Upper lobe of left lung (tissue), 6 donors: ENCODE measurements around the gene CCNT1. TPM values are rescaled to one million over a fixed set of nuclear protein-coding genes. Genes with fewer than 3 reads are reported as not detected.
"Not testable (repeated sequence)": the region's sequence is repeated elsewhere in the genome, so short reads cannot be mapped to it uniquely, and the experiment has no call there.

Source experiments
- ATAC-seq, 2 donors: fragments of 200-7000 bp; cut with Tn5 transposase; one replicate each; pipeline ENCODE4 v1.9.1; 2022; ENCODE audit warnings: mild to moderate bottlenecking in 2 of 2, moderate library complexity in 2 of 2; ENCODE audit not compliant: low FRiP score in 2 of 2
- DNase-seq, 2 donors: peaks; one replicate each; pipeline ENCODE4 v3.0.0-alpha.2; 2019 to 2020
- H3K27ac ChIP-seq, 4 donors: fragments of 200-600 bp; sonication (generic); one replicate each; pipeline ENCODE4 v1.5.1; 2016 to 2019
- H3K27me3 ChIP-seq, 4 donors: fragments of 200-600 bp; sonication (generic); one replicate each; pipeline ENCODE4 v1.5.1; 2017 to 2019
- H3K36me3 ChIP-seq, 4 donors: fragments of 200-600 bp; sonication (generic); one replicate each; pipeline ENCODE4 v1.5.1; 2016 to 2019
- H3K4me1 ChIP-seq, 4 donors: fragments of 200-600 bp; sonication (generic); one replicate each; pipeline ENCODE4 v1.5.1; 2018 to 2019
- H3K4me3 ChIP-seq, 4 donors: fragments of 200-600 bp; sonication (generic); one replicate each; pipeline ENCODE4 v1.5.1; 2017 to 2019; ENCODE audit warnings: mild to moderate bottlenecking in 2 of 4, moderate library complexity in 1 of 4
- H3K9me3 ChIP-seq, 4 donors: fragments of 200-600 bp; sonication (generic); one replicate each; pipeline ENCODE4 v1.5.1; 2018 to 2019
- EP300 ChIP-seq, 4 donors: sonication (generic); formaldehyde crosslinking; IDR thresholded peaks; one replicate each; pipeline ENCODE4 v1.5.1; 2017; ENCODE audit warnings: antibody characterized with exemption in 4 of 4, control low read depth in 2 of 4
- POLR2A ChIP-seq, 4 donors: fragments of 450-650 bp; IDR thresholded peaks; one replicate each; pipeline ENCODE4 v1.5.1; 2016 to 2017; ENCODE audit warnings: antibody characterized with exemption in 4 of 4, mild to moderate bottlenecking in 2 of 4
- POLR2AphosphoS5 ChIP-seq, 2 donors: sonication (generic); formaldehyde crosslinking; IDR thresholded peaks; one replicate each; pipeline ENCODE4 v1.5.1; 2017; ENCODE audit warnings: antibody characterized with exemption in 2 of 2
- WGBS, 2 donors: methylation state at CpG; one replicate each; pipeline ENCODE4 v1.1.5; 2017 to 2018; 5-methylcytosine and 5-hydroxymethylcytosine counted together
- total RNA-seq, 6 donors: library from RNA; depleted of rRNA in 4 of 6; stranded (reverse); fragments of >200 nt in 4 of 6; gene quantifications; one replicate each; pipeline versions ENCODE4 v1.1.0 to v1.2.1, GENCODE V29; 2016 to 2021
- TF ChIP-seq, protein P1 (sequence below), 6 experiments: fragments of 450-650 bp in 4 of 6; fragments of 200-600 bp in 2 of 6; sonication (generic) in 2 of 6; IDR thresholded peaks; one replicate each; pipeline ENCODE4 v1.5.1; 2016 to 2019; ENCODE audit warnings: antibody characterized with exemption in 6 of 6
- donor health status: DM: no; HTN: no; CAD: no; lungs with moderate emphysema.
- donor health status: DM: no; HTN: yes; CAD: no; lungs with severe emphysema.

CCNT1 gene
- total RNA-seq, 6 donors from 2014 or later, result 11.9 to 39.8 (median 26.6) TPM

- Histone ChIP-seq H3K9me3 (peaks cover 0 to 13% (median 8%) of the 10 kb centered on the region in 4 donors), H3K27me3 (no peaks in the 10 kb centered on the region), H3K4me1 (peaks cover 22 to 40% (median 27%) of the 10 kb centered on the region in 4 donors), H3K27ac (peak overlapping the region; percentile 92 to 97 (median 95)), H3K4me3 (peak overlapping the region; percentile 59 to 77 (median 66)), H3K36me3 (peaks cover 0 to 34% (median 14%) of the 10 kb centered on the region in 4 donors)
- ATAC-seq, result no peak
- 1% methylated on average over 11 to 17 of the region's 17 CpGs for WGBS, 2 donors
- peak in 1 of 2 donors; percentile 39 for DNase-seq
- no peak for TF ChIP-seq POLR2AphosphoS5 (IDR thresholded peaks at IDR 0.05)
- no peak for TF ChIP-seq POLR2A (IDR thresholded peaks at IDR 0.05)
- no peak for TF ChIP-seq EP300 (IDR thresholded peaks at IDR 0.05)
- TF ChIP-seq, protein P1, sequence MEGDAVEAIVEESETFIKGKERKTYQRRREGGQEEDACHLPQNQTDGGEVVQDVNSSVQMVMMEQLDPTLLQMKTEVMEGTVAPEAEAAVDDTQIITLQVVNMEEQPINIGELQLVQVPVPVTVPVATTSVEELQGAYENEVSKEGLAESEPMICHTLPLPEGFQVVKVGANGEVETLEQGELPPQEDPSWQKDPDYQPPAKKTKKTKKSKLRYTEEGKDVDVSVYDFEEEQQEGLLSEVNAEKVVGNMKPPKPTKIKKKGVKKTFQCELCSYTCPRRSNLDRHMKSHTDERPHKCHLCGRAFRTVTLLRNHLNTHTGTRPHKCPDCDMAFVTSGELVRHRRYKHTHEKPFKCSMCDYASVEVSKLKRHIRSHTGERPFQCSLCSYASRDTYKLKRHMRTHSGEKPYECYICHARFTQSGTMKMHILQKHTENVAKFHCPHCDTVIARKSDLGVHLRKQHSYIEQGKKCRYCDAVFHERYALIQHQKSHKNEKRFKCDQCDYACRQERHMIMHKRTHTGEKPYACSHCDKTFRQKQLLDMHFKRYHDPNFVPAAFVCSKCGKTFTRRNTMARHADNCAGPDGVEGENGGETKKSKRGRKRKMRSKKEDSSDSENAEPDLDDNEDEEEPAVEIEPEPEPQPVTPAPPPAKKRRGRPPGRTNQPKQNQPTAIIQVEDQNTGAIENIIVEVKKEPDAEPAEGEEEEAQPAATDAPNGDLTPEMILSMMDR (IDR thresholded peaks at IDR 0.05), result no peak
These were observed 377 bp downstream of the CCNT1 start for GRCh38 chr12:48716168-48716492.

DNA sequence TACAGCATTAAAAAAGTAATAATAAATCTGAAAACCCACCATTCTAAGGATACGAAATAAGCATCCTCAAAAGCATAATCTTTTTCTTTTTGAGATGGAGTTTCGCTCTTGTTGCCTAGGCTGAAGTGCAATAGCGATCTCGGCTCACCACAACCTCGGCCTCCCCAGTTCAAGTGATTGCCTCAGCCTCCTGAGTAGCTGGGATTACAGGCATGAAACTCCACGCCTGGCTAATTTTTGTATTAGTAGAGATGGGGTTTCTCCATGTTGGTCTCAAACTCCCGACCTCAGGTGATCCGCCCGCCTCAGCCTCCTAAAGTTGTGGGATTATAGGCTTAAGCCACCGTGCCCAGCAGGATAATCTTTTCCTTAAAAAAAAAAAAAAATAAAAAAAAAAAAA, 4.3 kb downstream of the CCNT1 start:
- no peak overlapping the region for H3K4me3 ChIP-seq
- H3K4me1 ChIP-seq, result peaks cover 24 to 40% (median 39%) of the 10 kb centered on the region in 4 donors
- ATAC-seq (no peak), DNase-seq (no peak)
- WGBS, 2 donors, result 96 to 97% methylated on average over 10 of the region's 10 CpGs
- no peaks in the 10 kb centered on the region for H3K27me3 ChIP-seq
- peaks cover 0 to 70% (median 27%) of the 10 kb centered on the region in 4 donors for H3K36me3 ChIP-seq
- H3K27ac ChIP-seq, result no peak overlapping the region
- no peaks in the 10 kb centered on the region for H3K9me3 ChIP-seq
- TF ChIP-seq POLR2AphosphoS5 (IDR thresholded peaks at IDR 0.05) (no peak), POLR2A (IDR thresholded peaks at IDR 0.05) (no peak), EP300 (IDR thresholded peaks at IDR 0.05) (no peak)
- TF ChIP-seq, protein P1 (IDR thresholded peaks at IDR 0.05), result no peak

DNA sequence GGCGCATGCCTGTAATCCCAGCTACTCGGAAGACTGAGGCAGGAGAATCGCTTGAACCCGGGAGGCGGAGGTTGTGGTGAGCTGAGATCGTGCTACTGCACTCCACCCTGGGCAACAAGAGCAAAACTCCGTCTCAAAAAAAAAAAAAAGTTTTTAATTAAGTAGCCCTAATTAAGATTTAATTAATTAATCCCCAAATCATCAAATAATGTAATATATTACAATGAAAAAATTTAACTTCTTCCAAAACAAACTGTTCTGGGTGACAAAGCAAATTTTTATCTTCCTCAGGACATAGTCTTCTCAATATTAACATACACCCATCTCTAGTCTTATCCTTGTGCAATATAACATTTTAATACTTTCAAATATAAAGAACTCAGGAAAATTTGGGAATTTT, 17.7 kb downstream of the CCNT1 start:
- 98 to 100% methylated on average over 7 of the region's 7 CpGs for WGBS, 2 donors
- not testable (repeated sequence) for ATAC-seq, H3K27ac ChIP-seq, DNase-seq, H3K4me1 ChIP-seq, H3K9me3 ChIP-seq, H3K4me3 ChIP-seq, H3K27me3 ChIP-seq
- peaks cover 17 to 98% (median 61%) of the 10 kb centered on the region in 4 donors for H3K36me3 ChIP-seq

DNA sequence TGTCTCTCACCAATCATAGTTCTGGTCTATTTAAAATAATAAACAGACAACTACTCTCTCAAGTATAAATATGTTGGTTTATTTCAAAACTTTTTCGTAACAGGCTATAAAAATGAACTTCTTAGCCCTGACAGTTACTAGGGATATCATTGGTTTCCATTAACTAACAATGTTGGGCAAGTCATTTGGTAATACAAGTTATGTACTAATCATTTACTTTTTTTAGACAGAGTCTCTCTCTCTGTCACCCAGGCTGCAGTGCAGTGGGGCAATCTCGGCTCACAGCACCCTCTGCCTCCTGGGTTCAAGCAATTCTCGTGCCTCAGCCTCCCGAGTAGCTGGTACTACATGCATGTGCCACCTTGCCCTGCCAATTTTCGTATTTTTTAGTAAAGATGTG, 19.9 kb downstream of the CCNT1 start:
- no peak overlapping the region for H3K27ac ChIP-seq
- WGBS, 2 donors, result 78 to 89% methylated on average over 5 of the region's 5 CpGs
- H3K36me3 ChIP-seq, result peaks cover 31 to 98% (median 55%) of the 10 kb centered on the region in 4 donors
- DNase-seq (no peak), ATAC-seq (no peak)
- peaks cover 0 to 6% (median 4%) of the 10 kb centered on the region in 4 donors for H3K4me1 ChIP-seq
- no peaks in the 10 kb centered on the region for H3K27me3 ChIP-seq
- no peak overlapping the region for H3K4me3 ChIP-seq
- no peak for TF ChIP-seq POLR2A (IDR thresholded peaks at IDR 0.05)
- TF ChIP-seq EP300 (IDR thresholded peaks at IDR 0.05), result no peak
- no peak for TF ChIP-seq POLR2AphosphoS5 (IDR thresholded peaks at IDR 0.05)
- TF ChIP-seq, protein P1 (IDR thresholded peaks at IDR 0.05), result no peak
- no peaks in the 10 kb centered on the region for H3K9me3 ChIP-seq

- no peaks in the 10 kb centered on the region for H3K9me3 ChIP-seq
- TF ChIP-seq POLR2AphosphoS5 (IDR thresholded peaks at IDR 0.05) (no peak), EP300 (IDR thresholded peaks at IDR 0.05) (no peak), POLR2A (IDR thresholded peaks at IDR 0.05) (no peak)
- TF ChIP-seq, protein P1 (IDR thresholded peaks at IDR 0.05), result no peak
- H3K4me3 ChIP-seq, result no peak overlapping the region
- no peak for ATAC-seq
- H3K4me1 ChIP-seq, result peaks cover 3 to 13% (median 12%) of the 10 kb centered on the region in 4 donors
- H3K27me3 ChIP-seq, result no peaks in the 10 kb centered on the region
- no peak for DNase-seq
- WGBS, 2 donors, result 94% methylated on average over 2 of the region's 2 CpGs
- peaks cover 31 to 94% (median 55%) of the 10 kb centered on the region in 4 donors for H3K36me3 ChIP-seq
- H3K27ac ChIP-seq, result no peak overlapping the region
These were observed 20.6 kb downstream of the CCNT1 start for GRCh38 chr12:48695859-48696258.
